ENCODE measurements around the gene USP3.

Gene USP3

DNA sequence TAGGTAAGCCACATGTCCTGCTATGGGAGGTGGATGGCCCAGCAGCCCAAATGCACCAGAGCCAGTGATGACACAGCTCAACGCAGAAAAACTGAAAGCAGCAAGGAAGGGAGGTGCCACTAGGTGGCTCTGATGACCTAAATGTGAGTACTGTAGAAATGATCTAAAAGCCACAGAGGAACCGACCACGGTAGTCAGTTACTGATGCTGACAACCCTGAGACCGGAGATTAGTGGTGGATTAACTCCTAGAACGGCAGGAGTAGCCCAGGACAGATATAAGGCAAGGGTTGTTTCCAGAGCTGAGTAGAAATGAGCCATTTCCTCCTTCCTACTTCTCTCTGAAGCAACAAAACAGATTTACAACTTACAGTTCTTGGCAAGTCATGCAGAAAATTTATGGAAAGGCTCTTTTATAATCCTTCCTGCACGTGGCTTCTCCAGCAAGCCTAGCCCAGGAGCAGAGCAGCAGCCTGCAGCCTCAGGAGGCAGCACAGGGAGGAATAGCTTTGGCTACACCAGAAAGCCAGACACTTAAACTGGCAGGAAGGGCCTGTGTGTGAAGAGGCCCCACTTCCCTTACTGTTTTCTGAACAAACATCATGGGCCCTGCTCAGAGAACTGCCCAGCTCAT is 105.9 kb downstream of the USP3 start:
- Histone ChIP-seq H3F3A (ENCODE audit: insufficient read depth, low read length) (peaks cover 8% of the 10 kb centered on the region; the same call in 1 of the 2 replicates), H3K27me3 (replicated peaks; ENCODE audit: insufficient read depth, low read length) (no peaks in the 10 kb centered on the region), H3K9ac (ENCODE audit: low read length) (peak overlapping the region; percentile 3; the same call in 1 of the 2 replicates), H4K20me1 (ENCODE audit: insufficient read depth, low read length) (no peaks in the 10 kb centered on the region), H2AFZ (ENCODE audit: low read length) (peak overlapping the region; percentile 9; the same call in 1 of the 2 replicates), H3K4me1 (ENCODE audit: low read length) (peaks cover 9% of the 10 kb centered on the region), H3K9me3 (replicated peaks; ENCODE audit: insufficient read depth, low read length) (no peaks in the 10 kb centered on the region), H3K27ac (ENCODE audit: low read length) (peak overlapping the region; percentile 53; the same call in 1 of the 2 replicates), H3K9me2 (replicated peaks; ENCODE audit: insufficient read depth, low read length) (no peaks in the 10 kb centered on the region), H3K4me2 (ENCODE audit: low read depth, low read length) (peak overlapping the region; percentile 12; the same call in 1 of the 2 replicates), H3K36me3 (replicated peaks; ENCODE audit: insufficient read depth, low read length) (no peaks in the 10 kb centered on the region; the same call in 1 of the 2 replicates), H3K79me2 (ENCODE audit: low read length) (no peaks in the 10 kb centered on the region), H3K4me3 (ENCODE audit: low read length) (no peak overlapping the region)
- TF ChIP-seq, protein P1, sequence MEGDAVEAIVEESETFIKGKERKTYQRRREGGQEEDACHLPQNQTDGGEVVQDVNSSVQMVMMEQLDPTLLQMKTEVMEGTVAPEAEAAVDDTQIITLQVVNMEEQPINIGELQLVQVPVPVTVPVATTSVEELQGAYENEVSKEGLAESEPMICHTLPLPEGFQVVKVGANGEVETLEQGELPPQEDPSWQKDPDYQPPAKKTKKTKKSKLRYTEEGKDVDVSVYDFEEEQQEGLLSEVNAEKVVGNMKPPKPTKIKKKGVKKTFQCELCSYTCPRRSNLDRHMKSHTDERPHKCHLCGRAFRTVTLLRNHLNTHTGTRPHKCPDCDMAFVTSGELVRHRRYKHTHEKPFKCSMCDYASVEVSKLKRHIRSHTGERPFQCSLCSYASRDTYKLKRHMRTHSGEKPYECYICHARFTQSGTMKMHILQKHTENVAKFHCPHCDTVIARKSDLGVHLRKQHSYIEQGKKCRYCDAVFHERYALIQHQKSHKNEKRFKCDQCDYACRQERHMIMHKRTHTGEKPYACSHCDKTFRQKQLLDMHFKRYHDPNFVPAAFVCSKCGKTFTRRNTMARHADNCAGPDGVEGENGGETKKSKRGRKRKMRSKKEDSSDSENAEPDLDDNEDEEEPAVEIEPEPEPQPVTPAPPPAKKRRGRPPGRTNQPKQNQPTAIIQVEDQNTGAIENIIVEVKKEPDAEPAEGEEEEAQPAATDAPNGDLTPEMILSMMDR (IDR thresholded peaks at IDR 0.05; ENCODE audit: low read length): peak; percentile 86
- no peak for TF ChIP-seq EZH2phosphoT487 (IDR thresholded peaks at IDR 0.05; ENCODE audit: low read length)
- DNase-seq: peak; percentile 90

DNA sequence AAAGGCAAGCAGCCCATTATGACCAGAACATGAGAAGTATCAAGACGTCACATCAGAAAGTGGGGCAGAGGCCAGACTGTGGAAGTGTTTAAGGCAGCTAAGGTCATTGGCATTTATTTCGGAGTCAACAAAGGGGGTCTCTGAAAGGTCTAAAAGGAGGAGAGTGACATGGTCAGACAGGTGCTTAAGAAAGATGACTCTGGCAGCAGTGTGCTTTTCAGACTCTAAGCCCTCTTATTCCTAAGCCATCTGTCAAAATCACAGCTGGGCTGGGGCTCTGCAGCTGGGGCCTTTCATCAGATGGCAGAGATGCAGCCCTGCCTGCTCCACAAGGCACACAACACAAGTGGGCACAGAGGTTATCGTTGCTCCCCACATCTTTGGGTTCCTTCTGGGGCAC is 106.8 kb downstream of the USP3 start:
- no peak overlapping the region for H3K4me2 ChIP-seq (ENCODE audit: low read depth, low read length)
- no peak for DNase-seq
- peaks cover 8% of the 10 kb centered on the region; the same call in 1 of the 2 replicates for H3F3A ChIP-seq (ENCODE audit: insufficient read depth, low read length)
- no peak overlapping the region for H3K9ac ChIP-seq (ENCODE audit: low read length)
- no peak overlapping the region for H2AFZ ChIP-seq (ENCODE audit: low read length)
- TF ChIP-seq EZH2phosphoT487 (IDR thresholded peaks at IDR 0.05; ENCODE audit: low read length): no peak
- TF ChIP-seq, protein P1 (IDR thresholded peaks at IDR 0.05; ENCODE audit: low read length): no peak
- no peak for TF ChIP-seq EZH2 (optimal IDR thresholded peaks at IDR 0.05; ENCODE audit: low read depth, low read length)
- peak overlapping the region; percentile 53; the same call in 1 of the 2 replicates for H3K27ac ChIP-seq (ENCODE audit: low read length)
- no peaks in the 10 kb centered on the region for H3K9me3 ChIP-seq (replicated peaks; ENCODE audit: insufficient read depth, low read length)
- no peak overlapping the region for H3K4me3 ChIP-seq (ENCODE audit: low read length)
- H3K36me3 ChIP-seq (replicated peaks; ENCODE audit: insufficient read depth, low read length): no peaks in the 10 kb centered on the region; the same call in 1 of the 2 replicates
- H4K20me1 ChIP-seq (ENCODE audit: insufficient read depth, low read length): no peaks in the 10 kb centered on the region
- no peaks in the 10 kb centered on the region for H3K9me2 ChIP-seq (replicated peaks; ENCODE audit: insufficient read depth, low read length)
- H3K79me2 ChIP-seq (ENCODE audit: low read length): no peaks in the 10 kb centered on the region
- peaks cover 9% of the 10 kb centered on the region for H3K4me1 ChIP-seq (ENCODE audit: low read length)
- no peaks in the 10 kb centered on the region for H3K27me3 ChIP-seq (replicated peaks; ENCODE audit: insufficient read depth, low read length)

DNA sequence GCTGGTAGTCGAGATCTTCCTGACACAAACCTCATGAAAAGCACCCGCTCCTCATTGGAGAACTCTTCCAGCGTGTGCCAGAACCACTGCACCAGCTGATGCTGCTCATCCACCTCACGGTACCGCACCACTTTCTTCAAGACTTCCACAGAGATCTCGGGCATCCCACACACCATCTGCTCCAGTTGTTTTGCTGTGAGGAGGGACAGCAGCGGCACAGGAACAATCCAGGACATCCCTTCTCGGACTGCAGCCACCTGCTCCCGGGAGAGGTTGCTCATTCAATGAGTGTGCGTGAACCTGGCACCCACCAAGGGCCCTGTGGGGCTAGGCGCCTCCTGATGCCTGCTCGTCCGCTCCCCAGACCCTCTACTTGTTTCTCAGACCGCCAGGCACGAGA is 107.9 kb downstream of the USP3 start:
- no peak for DNase-seq
- no peaks in the 10 kb centered on the region for H3K9me3 ChIP-seq (replicated peaks; ENCODE audit: insufficient read depth, low read length)
- H3K79me2 ChIP-seq (ENCODE audit: low read length): no peaks in the 10 kb centered on the region
- no peak overlapping the region for H3K4me2 ChIP-seq (ENCODE audit: low read depth, low read length)
- H3K4me1 ChIP-seq (ENCODE audit: low read length): peaks cover 9% of the 10 kb centered on the region
- no peak overlapping the region for H3K9ac ChIP-seq (ENCODE audit: low read length)
- no peaks in the 10 kb centered on the region for H4K20me1 ChIP-seq (ENCODE audit: insufficient read depth, low read length)
- H2AFZ ChIP-seq (ENCODE audit: low read length): no peak overlapping the region
- no peaks in the 10 kb centered on the region for H3K27me3 ChIP-seq (replicated peaks; ENCODE audit: insufficient read depth, low read length)
- TF ChIP-seq, protein P1 (IDR thresholded peaks at IDR 0.05; ENCODE audit: low read length): no peak
- TF ChIP-seq EZH2phosphoT487 (IDR thresholded peaks at IDR 0.05; ENCODE audit: low read length) (no peak), EZH2 (optimal IDR thresholded peaks at IDR 0.05; ENCODE audit: low read depth, low read length) (no peak)
- no peak overlapping the region for H3K4me3 ChIP-seq (ENCODE audit: low read length)
- no peak overlapping the region for H3K27ac ChIP-seq (ENCODE audit: low read length)
- peaks cover 8% of the 10 kb centered on the region; the same call in 1 of the 2 replicates for H3F3A ChIP-seq (ENCODE audit: insufficient read depth, low read length)
- H3K36me3 ChIP-seq (replicated peaks; ENCODE audit: insufficient read depth, low read length): no peaks in the 10 kb centered on the region; the same call in 1 of the 2 replicates
- no peaks in the 10 kb centered on the region for H3K9me2 ChIP-seq (replicated peaks; ENCODE audit: insufficient read depth, low read length)

Data from MM.1S (cell line).